Hepatocyte (in vitro differentiated cells): Measurements from ENCODE around the gene RRAGB. TPM values are rescaled to one million over a fixed set of nuclear protein-coding genes. Genes with fewer than 3 reads are reported as not detected.
"Not testable (repeated sequence)": the region's sequence is repeated elsewhere in the genome, so short reads cannot be mapped to it uniquely, and the experiment has no call there.

Source experiments
- DNase-seq: peaks from one replicate; pipeline ENCODE4 v3.0.0-alpha.2; 2016; ENCODE audit warnings: low spot score
- H2AFZ ChIP-seq: fragments of 200-600 bp; sonication (generic); 2 replicates; pipeline ENCODE4 v1.6.0; 2016; ENCODE audit warnings: antibody characterized with exemption, mild to moderate bottlenecking
- H3K27ac ChIP-seq: fragments of 200-600 bp; sonication (generic); 2 replicates; pipeline ENCODE4 v1.5.1; 2016; ENCODE audit warnings: mild to moderate bottlenecking
- H3K27me3 ChIP-seq: fragments of 200-600 bp; sonication (generic); 2 replicates; pipeline ENCODE4 v1.6.1; 2016
- H3K36me3 ChIP-seq: fragments of 200-600 bp; sonication (generic); replicated peaks from 2 replicates; pipeline ENCODE4 v1.5.1; 2016; ENCODE audit warnings: low read depth; ENCODE audit not compliant: insufficient read depth
- H3K4me1 ChIP-seq: fragments of 200-600 bp; sonication (generic); 2 replicates; pipeline ENCODE4 v1.5.1; 2016; ENCODE audit warnings: mild to moderate bottlenecking, moderate library complexity; ENCODE audit not compliant: insufficient read depth
- H3K4me2 ChIP-seq: fragments of 200-600 bp; sonication (generic); 2 replicates; pipeline ENCODE4 v1.6.0; 2016
- H3K4me3 ChIP-seq: fragments of 200-600 bp; sonication (generic); 2 replicates; pipeline ENCODE4 v1.5.1; 2016; ENCODE audit warnings: mild to moderate bottlenecking
- H3K79me2 ChIP-seq: fragments of 200-600 bp; sonication (generic); 2 replicates; pipeline ENCODE4 v1.6.0; 2017; ENCODE audit warnings: mild to moderate bottlenecking
- H3K9me2 ChIP-seq: fragments of 200-600 bp; sonication (generic); replicated peaks from 2 replicates; pipeline ENCODE4 v1.6.0; 2017; ENCODE audit warnings: mild to moderate bottlenecking; ENCODE audit not compliant: insufficient read depth
- H3K9me3 ChIP-seq: fragments of 200-600 bp; sonication (generic); 2 replicates; pipeline ENCODE4 v1.5.1; 2016; ENCODE audit warnings: low read depth, mild to moderate bottlenecking
- H4K20me1 ChIP-seq: fragments of 200-600 bp; sonication (generic); 2 replicates; pipeline ENCODE4 v1.6.0; 2016; ENCODE audit warnings: mild to moderate bottlenecking; ENCODE audit not compliant: insufficient read depth, poor library complexity, severe bottlenecking
- CTCF ChIP-seq: fragments of 200-600 bp; sonication (generic); IDR thresholded peaks from 2 replicates; pipeline ENCODE4 v1.5.1; 2016; ENCODE audit warnings: antibody characterized with exemption, mild to moderate bottlenecking; ENCODE audit not compliant: poor library complexity
- EZH2 ChIP-seq: fragments of 200-600 bp; sonication (generic); IDR thresholded peaks from 2 replicates; pipeline ENCODE4 v1.6.1; 2016; ENCODE audit warnings: antibody characterized with exemption, mild to moderate bottlenecking, borderline replicate concordance
- EZH2phosphoT487 ChIP-seq: fragments of 200-600 bp; sonication (generic); IDR thresholded peaks from one replicate; pipeline ENCODE4 v1.6.1; 2018; ENCODE audit warnings: antibody characterized with exemption, mild to moderate bottlenecking, low read depth, moderate library complexity; ENCODE audit not compliant: unreplicated experiment, severe bottlenecking
- WGBS: methylation state at CpG from one replicate; pipeline ENCODE4 v1.1.6; 2016; ENCODE audit warnings: low lambda C conversion rate; ENCODE audit errors: missing lambda C conversion rate; 5-methylcytosine and 5-hydroxymethylcytosine counted together
- polyA plus RNA-seq: library from polyadenylated mRNA; unstranded; fragments of >200 nt; fragmentation: Nextera tagmentation; extraction: Ambion mirVana; gene quantifications from 2 replicates; pipeline ENCODE4 v1.2.1, GENCODE V29; 2016
- total RNA-seq: library from RNA; depleted of rRNA; stranded (reverse); fragments of >200 nt; gene quantifications from 2 replicates; pipeline ENCODE4 v1.2.3, GENCODE V29; 2014

The RRAGB gene
- total and polyA plus RNA-seq, 2 experiments from 2014 or later, result 16.3 to 23.2 TPM

- Histone ChIP-seq H3K4me2 (no peak overlapping the region), H3K36me3 (no peaks in the 10 kb centered on the region), H2AFZ (no peak overlapping the region), H3K27me3 (no peaks in the 10 kb centered on the region), H3K4me1 (no peaks in the 10 kb centered on the region), H3K27ac (no peak overlapping the region), H3K9me2 (no peaks in the 10 kb centered on the region), H3K79me2 (no peaks in the 10 kb centered on the region), H3K4me3 (no peak overlapping the region), H4K20me1 (no peaks in the 10 kb centered on the region), H3K9me3 (no peaks in the 10 kb centered on the region)
- TF ChIP-seq CTCF, result no peak
- no peak for TF ChIP-seq EZH2
- TF ChIP-seq EZH2phosphoT487, result no peak
- DNase-seq, result no peak
- 71% methylated on average over 2 of the region's 2 CpGs for WGBS
Observed at GRCh38 chrX:55742649-55743048, 25.1 kb downstream of the RRAGB start.

GRCh38 chrX:55748463-55748862, 30.9 kb downstream of the RRAGB start:
- H3K4me1 ChIP-seq, DNase-seq, H3K36me3 ChIP-seq, H3K27ac ChIP-seq, H3K9me3 ChIP-seq, H3K9me2 ChIP-seq, H3K79me2 ChIP-seq, H3K4me2 ChIP-seq, H4K20me1 ChIP-seq, H3K27me3 ChIP-seq, H3K4me3 ChIP-seq, H2AFZ ChIP-seq: not testable (repeated sequence)
- WGBS, result 98% methylated on average over 7 of the region's 24 CpGs

GRCh38 chrX:55750256-55750655, 32.7 kb downstream of the RRAGB start:
- TF ChIP-seq EZH2 (no peak), EZH2phosphoT487 (no peak), CTCF (no peak)
- H2AFZ ChIP-seq, result no peak overlapping the region
- H3K4me3 ChIP-seq, result no peak overlapping the region
- H3K27me3 ChIP-seq, result no peaks in the 10 kb centered on the region
- 74% methylated on average over 1 of the region's 1 CpG for WGBS
- no peaks in the 10 kb centered on the region for H4K20me1 ChIP-seq
- no peaks in the 10 kb centered on the region for H3K79me2 ChIP-seq
- H3K36me3 ChIP-seq, result no peaks in the 10 kb centered on the region
- no peak for DNase-seq
- H3K4me1 ChIP-seq, result no peaks in the 10 kb centered on the region
- no peaks in the 10 kb centered on the region for H3K9me2 ChIP-seq
- H3K27ac ChIP-seq, result no peak overlapping the region
- no peak overlapping the region for H3K4me2 ChIP-seq
- H3K9me3 ChIP-seq, result no peaks in the 10 kb centered on the region

- DNase-seq, result no peak
- no peaks in the 10 kb centered on the region for H3K4me1 ChIP-seq
- no peak overlapping the region for H2AFZ ChIP-seq
- no peak overlapping the region for H3K4me2 ChIP-seq
- H3K9me3 ChIP-seq, result no peaks in the 10 kb centered on the region
- H3K9me2 ChIP-seq, result no peaks in the 10 kb centered on the region
- no peaks in the 10 kb centered on the region for H3K79me2 ChIP-seq
- 84% methylated on average over 3 of the region's 3 CpGs for whole genome bisulfite sequencing
- TF ChIP-seq EZH2phosphoT487 (no peak), CTCF (no peak)
- no peaks in the 10 kb centered on the region for H3K36me3 ChIP-seq
- no peaks in the 10 kb centered on the region for H3K27me3 ChIP-seq
- no peaks in the 10 kb centered on the region for H4K20me1 ChIP-seq
- H3K27ac ChIP-seq, result no peak overlapping the region
- no peak overlapping the region for H3K4me3 ChIP-seq
Observed at GRCh38 chrX:55754861-55755294, 37.3 kb downstream of the RRAGB start.
